Measurements from ENCODE around the gene EPHA5. TPM values are rescaled to one million over a fixed set of nuclear protein-coding genes. Genes with fewer than 3 reads are reported as not detected.

EPHA5 gene
- polyA plus RNA-seq, 1 donor (not counting 4 experiments of a cell fraction or from before 2014, with no cell fraction given), result not detected

DNA sequence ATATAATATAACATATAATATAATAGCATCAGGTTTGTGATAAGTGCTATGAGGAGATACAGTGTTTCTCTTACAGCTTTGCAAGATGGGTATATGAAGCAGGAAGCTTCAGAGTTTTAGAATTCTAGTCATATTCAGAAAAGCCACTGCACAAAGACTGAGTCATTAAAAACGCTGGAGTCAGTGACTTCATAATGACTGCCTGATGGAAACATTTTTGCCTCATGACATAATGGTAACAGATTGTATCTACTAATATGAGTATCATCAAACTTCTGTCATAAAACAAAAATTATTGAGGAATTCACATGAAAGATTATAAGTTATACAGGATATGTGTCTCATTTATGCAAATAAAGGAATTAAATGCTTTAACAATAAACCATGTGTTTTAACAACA, 46.8 kb downstream of the EPHA5 start:
- no peaks in the 10 kb centered on the region for H3K9me3 ChIP-seq (ENCODE audit: control insufficient read depth, low read depth, low read length)
- H3K27me3 ChIP-seq (ENCODE audit: control insufficient read depth, extremely low read depth, insufficient read depth, low read length), result no peaks in the 10 kb centered on the region
- no peaks in the 10 kb centered on the region for H3K79me2 ChIP-seq (ENCODE audit: control insufficient read depth, insufficient read depth, low read length)
- H3K9me1 ChIP-seq (ENCODE audit: control insufficient read depth, extremely low read depth, insufficient read depth, low read length), result no peaks in the 10 kb centered on the region
- H3K4me2 ChIP-seq (ENCODE audit: control insufficient read depth, extremely low read depth, insufficient read depth, low read depth, low read length), result no peak overlapping the region
- no peak for TF ChIP-seq EZH2 (IDR thresholded peaks at IDR 0.05; ENCODE audit: low read length)
- TF ChIP-seq, protein P1, sequence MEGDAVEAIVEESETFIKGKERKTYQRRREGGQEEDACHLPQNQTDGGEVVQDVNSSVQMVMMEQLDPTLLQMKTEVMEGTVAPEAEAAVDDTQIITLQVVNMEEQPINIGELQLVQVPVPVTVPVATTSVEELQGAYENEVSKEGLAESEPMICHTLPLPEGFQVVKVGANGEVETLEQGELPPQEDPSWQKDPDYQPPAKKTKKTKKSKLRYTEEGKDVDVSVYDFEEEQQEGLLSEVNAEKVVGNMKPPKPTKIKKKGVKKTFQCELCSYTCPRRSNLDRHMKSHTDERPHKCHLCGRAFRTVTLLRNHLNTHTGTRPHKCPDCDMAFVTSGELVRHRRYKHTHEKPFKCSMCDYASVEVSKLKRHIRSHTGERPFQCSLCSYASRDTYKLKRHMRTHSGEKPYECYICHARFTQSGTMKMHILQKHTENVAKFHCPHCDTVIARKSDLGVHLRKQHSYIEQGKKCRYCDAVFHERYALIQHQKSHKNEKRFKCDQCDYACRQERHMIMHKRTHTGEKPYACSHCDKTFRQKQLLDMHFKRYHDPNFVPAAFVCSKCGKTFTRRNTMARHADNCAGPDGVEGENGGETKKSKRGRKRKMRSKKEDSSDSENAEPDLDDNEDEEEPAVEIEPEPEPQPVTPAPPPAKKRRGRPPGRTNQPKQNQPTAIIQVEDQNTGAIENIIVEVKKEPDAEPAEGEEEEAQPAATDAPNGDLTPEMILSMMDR (optimal IDR thresholded peaks at IDR 0.05 in 1 of 3, IDR thresholded peaks at IDR 0.05 in 1 of 3, conservative IDR thresholded peaks at IDR 0.05 in 1 of 3; ENCODE audit: extremely low read depth in 1 of 3, insufficient read depth in 2 of 3, low read length in 3 of 3), result no peak
- H3K36me3 ChIP-seq (ENCODE audit: control insufficient read depth in 2 of 2, extremely low read depth in 1 of 2, insufficient read depth in 2 of 2, low read length in 2 of 2), result no peaks in the 10 kb centered on the region
- DNase-seq (ENCODE audit: low read depth, low spot score), result no peak
- no peak overlapping the region for H2AFZ ChIP-seq (ENCODE audit: control insufficient read depth, low read length)
- H3K27ac ChIP-seq (ENCODE audit: control insufficient read depth, insufficient read depth, low read length), result no peak overlapping the region
- H4K20me1 ChIP-seq (ENCODE audit: control insufficient read depth, extremely low read depth, insufficient read depth, low read length), result no peaks in the 10 kb centered on the region
- no peak overlapping the region for H3K4me3 ChIP-seq (ENCODE audit: control insufficient read depth in 2 of 3, extremely low read depth in 1 of 3, insufficient read depth in 2 of 3, low read depth in 1 of 3, low read length in 3 of 3)
- no peak overlapping the region for H3K9ac ChIP-seq (ENCODE audit: control insufficient read depth, extremely low read depth, insufficient read depth, low read length)
- no peak for FAIRE-seq
- H3K4me1 ChIP-seq (ENCODE audit: control insufficient read depth, extremely low read depth, insufficient read depth, low read length), result no peaks in the 10 kb centered on the region
- dilution Hi-C loops (cut with MboI; ENCODE audit: extremely low pct_ligation_motif_present, low sequenced_read_pairs), result no loop called here

DNA sequence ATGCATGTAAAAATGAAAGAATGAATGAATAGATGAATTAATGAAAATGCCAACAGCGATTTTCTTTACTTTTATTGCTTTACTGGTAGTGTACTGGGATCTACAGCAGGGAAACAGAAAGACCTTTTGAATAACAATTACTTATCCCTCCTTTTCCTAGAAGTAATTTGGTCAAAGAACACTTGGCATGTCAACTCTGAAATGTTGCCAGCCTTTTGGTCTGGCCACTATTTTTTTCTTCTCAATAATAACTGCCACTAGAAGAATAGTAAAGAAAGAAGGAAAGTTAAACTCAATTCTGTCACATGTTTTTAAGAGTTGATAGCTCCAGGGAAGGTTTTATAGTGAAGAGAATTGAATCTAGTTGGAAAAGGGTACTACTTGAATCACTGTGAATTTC, 52.9 kb downstream of the EPHA5 start:
- TF ChIP-seq, protein P1 (optimal IDR thresholded peaks at IDR 0.05 in 1 of 3, IDR thresholded peaks at IDR 0.05 in 1 of 3, conservative IDR thresholded peaks at IDR 0.05 in 1 of 3; ENCODE audit: extremely low read depth in 1 of 3, insufficient read depth in 2 of 3, low read length in 3 of 3), result no peak
- no peak for TF ChIP-seq EZH2 (IDR thresholded peaks at IDR 0.05; ENCODE audit: low read length)

More for the DNA sequence above, 52.9 kb downstream of the EPHA5 start:
- no peaks in the 10 kb centered on the region for H3K79me2 ChIP-seq (ENCODE audit: control insufficient read depth, insufficient read depth, low read length)
- H3K36me3 ChIP-seq (ENCODE audit: control insufficient read depth in 2 of 2, extremely low read depth in 1 of 2, insufficient read depth in 2 of 2, low read length in 2 of 2), result no peaks in the 10 kb centered on the region
- H3K27ac ChIP-seq (ENCODE audit: control insufficient read depth, insufficient read depth, low read length), result no peak overlapping the region
- FAIRE-seq (no peak), DNase-seq (ENCODE audit: low read depth, low spot score) (no peak)
- H3K4me3 ChIP-seq (ENCODE audit: control insufficient read depth in 2 of 3, extremely low read depth in 1 of 3, insufficient read depth in 2 of 3, low read depth in 1 of 3, low read length in 3 of 3), result no peak overlapping the region
- H2AFZ ChIP-seq (ENCODE audit: control insufficient read depth, low read length), result no peak overlapping the region
- H3K4me2 ChIP-seq (ENCODE audit: control insufficient read depth, extremely low read depth, insufficient read depth, low read depth, low read length), result no peak overlapping the region
- dilution Hi-C loops (cut with MboI; ENCODE audit: extremely low pct_ligation_motif_present, low sequenced_read_pairs), result no loop called here
- H4K20me1 ChIP-seq (ENCODE audit: control insufficient read depth, extremely low read depth, insufficient read depth, low read length), result no peaks in the 10 kb centered on the region
- H3K4me1 ChIP-seq (ENCODE audit: control insufficient read depth, extremely low read depth, insufficient read depth, low read length), result no peaks in the 10 kb centered on the region
- H3K27me3 ChIP-seq (ENCODE audit: control insufficient read depth, extremely low read depth, insufficient read depth, low read length), result no peaks in the 10 kb centered on the region
- H3K9me1 ChIP-seq (ENCODE audit: control insufficient read depth, extremely low read depth, insufficient read depth, low read length), result no peaks in the 10 kb centered on the region
- H3K9ac ChIP-seq (ENCODE audit: control insufficient read depth, extremely low read depth, insufficient read depth, low read length), result no peak overlapping the region
- H3K9me3 ChIP-seq (ENCODE audit: control insufficient read depth, low read depth, low read length), result no peaks in the 10 kb centered on the region

All from keratinocyte (primary cell).